Islet of Langerhans (tissue), 1 donor: ENCODE measurements around the gene PDIA5.

Experiments
- FAIRE-seq: peaks from one replicate; lab custom pipeline; 2011; peaks lifted over from hg19 to GRCh38; lab: Jason Lieb, UNC

Gene PDIA5

GRCh38 chr3:123042413-123042812 is 24.4 kb upstream of the PDIA5 start:
- FAIRE-seq = no peak

GRCh38 chr3:123044981-123045763 is 21.7 kb upstream of the PDIA5 start:
- no peak for FAIRE-seq

- FAIRE-seq = no peak
Observed at GRCh38 chr3:123046262-123047061, 20.4 kb upstream of the PDIA5 start.

- FAIRE-seq = no peak
Observed at GRCh38 chr3:123047062-123047319, 19.8 kb upstream of the PDIA5 start.

GRCh38 chr3:123048480-123049237 is 18.2 kb upstream of the PDIA5 start:
- FAIRE-seq = no peak

- FAIRE-seq = no peak
Observed at GRCh38 chr3:123050666-123051065, 16.2 kb upstream of the PDIA5 start.

GRCh38 chr3:123053107-123053506 is 13.7 kb upstream of the PDIA5 start:
- FAIRE-seq = no peak

GRCh38 chr3:123054109-123054778 is 12.6 kb upstream of the PDIA5 start:
- no peak for FAIRE-seq

GRCh38 chr3:123054931-123055330 is 11.9 kb upstream of the PDIA5 start:
- FAIRE-seq = no peak

- no peak for FAIRE-seq
Observed at GRCh38 chr3:123055352-123055751, 11.5 kb upstream of the PDIA5 start.

GRCh38 chr3:123058505-123058904 is 8.3 kb upstream of the PDIA5 start:
- FAIRE-seq = no peak

- no peak for FAIRE-seq
Observed at GRCh38 chr3:123060054-123060453, 6.8 kb upstream of the PDIA5 start.

- no peak for FAIRE-seq
Observed at GRCh38 chr3:123061856-123062255, 5.0 kb upstream of the PDIA5 start.

GRCh38 chr3:123063034-123063433 is 3.8 kb upstream of the PDIA5 start:
- FAIRE-seq = no peak

- no peak for FAIRE-seq
Observed at GRCh38 chr3:123064506-123064905, 2.3 kb upstream of the PDIA5 start.

GRCh38 chr3:123064914-123065313 is 1.9 kb upstream of the PDIA5 start:
- FAIRE-seq = no peak

GRCh38 chr3:123066599-123066895 is 278 bp upstream of the PDIA5 start:
- no peak for FAIRE-seq

GRCh38 chr3:123067689-123068600 is 1.1 kb downstream of the PDIA5 start:
- FAIRE-seq = no peak

GRCh38 chr3:123068601-123069381 is 2.0 kb downstream of the PDIA5 start:
- FAIRE-seq = no peak

GRCh38 chr3:123070510-123070909 is 3.7 kb downstream of the PDIA5 start:
- no peak for FAIRE-seq

- no peak for FAIRE-seq
Observed at GRCh38 chr3:123071146-123071545, 4.3 kb downstream of the PDIA5 start.
